ENCODE data around the gene VSTM2L.
A peak's percentile ranks its signal among the peaks of the same experiment; 100 is the strongest.

VSTM2L gene

GRCh38 chr20:37919389-37920040, 16.6 kb downstream of the VSTM2L start:
- H3K27ac Mint-ChIP-seq, result no peak overlapping the region
- peaks cover 9% of the 10 kb centered on the region for H3K27me3 Mint-ChIP-seq
- H3K4me1 Mint-ChIP-seq, result peaks cover 14% of the 10 kb centered on the region
- no peak overlapping the region for H3K4me3 Mint-ChIP-seq
- no peaks in the 10 kb centered on the region for H3K36me3 Mint-ChIP-seq
- no peaks in the 10 kb centered on the region for H3K9me3 Mint-ChIP-seq

GRCh38 chr20:37920270-37920669, 17.3 kb downstream of the VSTM2L start:
- no peak overlapping the region for H3K27ac Mint-ChIP-seq
- H3K4me1 Mint-ChIP-seq, result peaks cover 9% of the 10 kb centered on the region
- no peaks in the 10 kb centered on the region for H3K36me3 Mint-ChIP-seq
- H3K4me3 Mint-ChIP-seq, result no peak overlapping the region
- no peaks in the 10 kb centered on the region for H3K9me3 Mint-ChIP-seq
- peaks cover 9% of the 10 kb centered on the region for H3K27me3 Mint-ChIP-seq

GRCh38 chr20:37920679-37921322, 17.9 kb downstream of the VSTM2L start:
- Mint-ChIP-seq H3K4me1 (peaks cover 8% of the 10 kb centered on the region), H3K4me3 (no peak overlapping the region), H3K36me3 (no peaks in the 10 kb centered on the region), H3K9me3 (no peaks in the 10 kb centered on the region), H3K27me3 (peaks cover 8% of the 10 kb centered on the region), H3K27ac (no peak overlapping the region)

- H3K9me3 Mint-ChIP-seq, result no peaks in the 10 kb centered on the region
- no peak overlapping the region for H3K4me3 Mint-ChIP-seq
- H3K36me3 Mint-ChIP-seq, result no peaks in the 10 kb centered on the region
- H3K4me1 Mint-ChIP-seq, result peaks cover 3% of the 10 kb centered on the region
- no peak overlapping the region for H3K27ac Mint-ChIP-seq
- peaks cover 4% of the 10 kb centered on the region for H3K27me3 Mint-ChIP-seq
Measured at GRCh38 chr20:37921341-37921929, 18.5 kb downstream of the VSTM2L start.

- no peaks in the 10 kb centered on the region for H3K9me3 Mint-ChIP-seq
- no peaks in the 10 kb centered on the region for H3K4me1 Mint-ChIP-seq
- H3K27ac Mint-ChIP-seq, result no peak overlapping the region
- H3K4me3 Mint-ChIP-seq, result no peak overlapping the region
- no peaks in the 10 kb centered on the region for H3K27me3 Mint-ChIP-seq
- H3K36me3 Mint-ChIP-seq, result no peaks in the 10 kb centered on the region
Measured at GRCh38 chr20:37922016-37922415, 19.1 kb downstream of the VSTM2L start.

GRCh38 chr20:37925265-37926165, 22.6 kb downstream of the VSTM2L start:
- peaks cover 3% of the 10 kb centered on the region for H3K27me3 Mint-ChIP-seq
- H3K4me3 Mint-ChIP-seq, result no peak overlapping the region
- H3K9me3 Mint-ChIP-seq, result no peaks in the 10 kb centered on the region
- no peaks in the 10 kb centered on the region for H3K4me1 Mint-ChIP-seq
- no peaks in the 10 kb centered on the region for H3K36me3 Mint-ChIP-seq
- no peak overlapping the region for H3K27ac Mint-ChIP-seq

- Mint-ChIP-seq H3K27me3 (peaks cover 5% of the 10 kb centered on the region), H3K36me3 (no peaks in the 10 kb centered on the region)
Measured at GRCh38 chr20:37926612-37927011, 23.7 kb downstream of the VSTM2L start.

GRCh38 chr20:37927410-37928095, 24.6 kb downstream of the VSTM2L start:
- H3K4me1 Mint-ChIP-seq, result no peaks in the 10 kb centered on the region
- no peak overlapping the region for H3K27ac Mint-ChIP-seq
- H3K36me3 Mint-ChIP-seq, result no peaks in the 10 kb centered on the region
- H3K9me3 Mint-ChIP-seq, result no peaks in the 10 kb centered on the region
- peaks cover 5% of the 10 kb centered on the region for H3K27me3 Mint-ChIP-seq
- H3K4me3 Mint-ChIP-seq, result no peak overlapping the region

More at GRCh38 chr20:37926612-37927011, 23.7 kb downstream of the VSTM2L start:
- Mint-ChIP-seq H3K4me3 (no peak overlapping the region), H3K27ac (no peak overlapping the region), H3K4me1 (no peaks in the 10 kb centered on the region), H3K9me3 (no peaks in the 10 kb centered on the region)

GRCh38 chr20:37928996-37929682, 26.2 kb downstream of the VSTM2L start:
- no peaks in the 10 kb centered on the region for H3K4me1 Mint-ChIP-seq
- H3K36me3 Mint-ChIP-seq, result no peaks in the 10 kb centered on the region
- peaks cover 6% of the 10 kb centered on the region for H3K27me3 Mint-ChIP-seq
- no peak overlapping the region for H3K4me3 Mint-ChIP-seq
- no peaks in the 10 kb centered on the region for H3K9me3 Mint-ChIP-seq
- peak overlapping the region; percentile 6 for H3K27ac Mint-ChIP-seq

- Mint-ChIP-seq H3K4me3 (no peak overlapping the region), H3K36me3 (no peaks in the 10 kb centered on the region), H3K4me1 (no peaks in the 10 kb centered on the region), H3K27ac (no peak overlapping the region), H3K27me3 (peaks cover 6% of the 10 kb centered on the region), H3K9me3 (no peaks in the 10 kb centered on the region)
Measured at GRCh38 chr20:37929683-37930014, 26.7 kb downstream of the VSTM2L start.

- no peak overlapping the region for H3K27ac Mint-ChIP-seq
- H3K27me3 Mint-ChIP-seq, result peaks cover 6% of the 10 kb centered on the region
- no peaks in the 10 kb centered on the region for H3K36me3 Mint-ChIP-seq
- H3K4me1 Mint-ChIP-seq, result no peaks in the 10 kb centered on the region
- H3K9me3 Mint-ChIP-seq, result no peaks in the 10 kb centered on the region
- H3K4me3 Mint-ChIP-seq, result no peak overlapping the region
Measured at GRCh38 chr20:37931153-37931922, 28.4 kb downstream of the VSTM2L start.

GRCh38 chr20:37932074-37932473, 29.1 kb downstream of the VSTM2L start:
- Mint-ChIP-seq H3K9me3 (no peaks in the 10 kb centered on the region), H3K27me3 (peaks cover 6% of the 10 kb centered on the region), H3K27ac (no peak overlapping the region), H3K4me1 (no peaks in the 10 kb centered on the region), H3K36me3 (no peaks in the 10 kb centered on the region), H3K4me3 (no peak overlapping the region)

- Mint-ChIP-seq H3K4me1 (no peaks in the 10 kb centered on the region), H3K27me3 (peaks cover 6% of the 10 kb centered on the region)
Measured at GRCh38 chr20:37932919-37933318, 30.0 kb downstream of the VSTM2L start.

More at GRCh38 chr20:37932919-37933318, 30.0 kb downstream of the VSTM2L start:
- H3K9me3 Mint-ChIP-seq, result no peaks in the 10 kb centered on the region
- H3K36me3 Mint-ChIP-seq, result no peaks in the 10 kb centered on the region
- no peak overlapping the region for H3K27ac Mint-ChIP-seq
- no peak overlapping the region for H3K4me3 Mint-ChIP-seq

Measured in activated naive CD4-positive, alpha-beta T cell treated with anti-CD3 and anti-CD28 coated beads, Interleukin-2, amount 50 U/mL, for 24 hours (primary cell).